ENCODE measurements around the gene NAT8. TPM values are rescaled to one million over a fixed set of nuclear protein-coding genes. Genes with fewer than 3 reads are reported as not detected.

The NAT8 gene
- polyA plus RNA-seq, 3 donors: 29.7 to 32.3 (median 30.4) TPM

Other genes with a start within 250 kb of the NAT8 start
- gene TPRKB, start 94.9 kb upstream of the NAT8 start, polyA plus RNA-seq (ENCODE audit: insufficient read length in 3 of 3): 10 to 100 TPM; 64.8 to 68.1 (median 67.2) TPM
- gene DUSP11, start 137.7 kb upstream of the NAT8 start, polyA plus RNA-seq (ENCODE audit: insufficient read length in 3 of 3): 10 to 100 TPM; 28.1 to 39.1 (median 35.3) TPM
- gene C2orf78, start 141.8 kb upstream of the NAT8 start, polyA plus RNA-seq (ENCODE audit: insufficient read length in 3 of 3): not detected
- 10 to 100 TPM; 57.4 to 61.7 (median 59.9) TPM for gene STAMBP, start 186.5 kb upstream of the NAT8 start, polyA plus RNA-seq (ENCODE audit: insufficient read length in 3 of 3)